Hypothalamus (tissue), 51 donors: ENCODE measurements around the gene TAB2.
"Not testable (repeated sequence)": the region's sequence is repeated elsewhere in the genome, so short reads cannot be mapped to it uniquely, and the experiment has no call there.

Experiments used
- DNase-seq, 51 donors: peaks; one replicate each; lab custom pipeline; 2025; lab: John Stamatoyannopoulos, UW

Gene TAB2

GRCh38 chr6:149455031-149455732 is 137.7 kb downstream of the TAB2 start:
- DNase-seq: no peak

GRCh38 chr6:149456311-149457021 is 139.0 kb downstream of the TAB2 start:
- no peak for DNase-seq

GRCh38 chr6:149457316-149457884 is 139.9 kb downstream of the TAB2 start:
- DNase-seq: no peak

- no peak for DNase-seq
These were observed 140.7 kb downstream of the TAB2 start for GRCh38 chr6:149458196-149458595.

- DNase-seq: no peak
These were observed 141.3 kb downstream of the TAB2 start for GRCh38 chr6:149458806-149459205.

- DNase-seq: no peak
These were observed 142.2 kb downstream of the TAB2 start for GRCh38 chr6:149459761-149460160.

- DNase-seq: not testable (repeated sequence)
These were observed 142.7 kb downstream of the TAB2 start for GRCh38 chr6:149460249-149460648.
